Jurkat, Clone E6-1 (cell line): Measurements from ENCODE around the gene B4GALT1.
A peak's percentile ranks its signal among the peaks of the same experiment; 100 is the strongest.

Experiments
- DNase-seq: peaks from one replicate; pipeline ENCODE4 v3.0.0-alpha.2; 2011; ENCODE audit warnings: low read depth, low spot score
- H3K4me3 ChIP-seq: 2 replicates; pipeline ENCODE4 v1.5.1; 2011; ENCODE audit warnings: mild to moderate bottlenecking, low read length, control low read depth, moderate library complexity

B4GALT1 gene

GRCh38 chr9:33148367-33149014 is 18.6 kb downstream of the B4GALT1 start:
- no peak for DNase-seq
- no peak overlapping the region for H3K4me3 ChIP-seq

- DNase-seq = no peak
- H3K4me3 ChIP-seq = no peak overlapping the region
These were observed 19.5 kb downstream of the B4GALT1 start for GRCh38 chr9:33147416-33148169.

- H3K4me3 ChIP-seq = no peak overlapping the region
- no peak for DNase-seq
These were observed 20.8 kb downstream of the B4GALT1 start for GRCh38 chr9:33146298-33146697.

GRCh38 chr9:33144551-33144950 is 22.6 kb downstream of the B4GALT1 start:
- DNase-seq = no peak
- H3K4me3 ChIP-seq = no peak overlapping the region

- no peak overlapping the region for H3K4me3 ChIP-seq
- DNase-seq = no peak
These were observed 23.9 kb downstream of the B4GALT1 start for GRCh38 chr9:33143241-33143661.

GRCh38 chr9:33142535-33142934 is 24.6 kb downstream of the B4GALT1 start:
- no peak for DNase-seq
- no peak overlapping the region for H3K4me3 ChIP-seq

- DNase-seq = peak; percentile 23
These were observed 26.5 kb downstream of the B4GALT1 start for GRCh38 chr9:33140401-33141360.

GRCh38 chr9:33139421-33140228 is 27.5 kb downstream of the B4GALT1 start:
- H3K4me3 ChIP-seq = no peak overlapping the region
- DNase-seq = no peak

More at GRCh38 chr9:33140401-33141360, 26.5 kb downstream of the B4GALT1 start:
- no peak overlapping the region for H3K4me3 ChIP-seq

GRCh38 chr9:33138768-33139167 is 28.4 kb downstream of the B4GALT1 start:
- DNase-seq = no peak
- no peak overlapping the region for H3K4me3 ChIP-seq

GRCh38 chr9:33137781-33138264 is 29.3 kb downstream of the B4GALT1 start:
- H3K4me3 ChIP-seq = no peak overlapping the region
- no peak for DNase-seq

GRCh38 chr9:33136721-33137670 is 30.1 kb downstream of the B4GALT1 start:
- DNase-seq = no peak
- H3K4me3 ChIP-seq = no peak overlapping the region

GRCh38 chr9:33135470-33135958 is 31.6 kb downstream of the B4GALT1 start:
- H3K4me3 ChIP-seq = no peak overlapping the region
- no peak for DNase-seq

- H3K4me3 ChIP-seq = no peak overlapping the region
- DNase-seq = no peak
These were observed 32.1 kb downstream of the B4GALT1 start for GRCh38 chr9:33135031-33135461.

GRCh38 chr9:33133186-33133585 is 34.0 kb downstream of the B4GALT1 start:
- H3K4me3 ChIP-seq = no peak overlapping the region
- no peak for DNase-seq

- DNase-seq = no peak
- no peak overlapping the region for H3K4me3 ChIP-seq
These were observed 35.1 kb downstream of the B4GALT1 start for GRCh38 chr9:33131790-33132772.
